OCI-LY7 (cell line): ENCODE results near the gene KCNQ5.

Experiments used
- EZH2phosphoT487 ChIP-seq: fragments of 200-600 bp; sonication (generic); IDR thresholded peaks from 2 replicates; pipeline ENCODE4 v1.6.1; 2018; ENCODE audit warnings: low read depth, borderline replicate concordance, mild to moderate bottlenecking, mixed run types, antibody characterized with exemption, low read length, moderate library complexity, mixed read lengths
- TF ChIP-seq, protein P1 (sequence below): fragments of 200-600 bp; sonication (generic); conservative IDR thresholded peaks from 2 replicates; pipeline ENCODE4 v1.5.1; 2014; ENCODE audit warnings: mild to moderate bottlenecking, antibody characterized with exemption, low read length, moderate library complexity, mixed read lengths

DNA sequence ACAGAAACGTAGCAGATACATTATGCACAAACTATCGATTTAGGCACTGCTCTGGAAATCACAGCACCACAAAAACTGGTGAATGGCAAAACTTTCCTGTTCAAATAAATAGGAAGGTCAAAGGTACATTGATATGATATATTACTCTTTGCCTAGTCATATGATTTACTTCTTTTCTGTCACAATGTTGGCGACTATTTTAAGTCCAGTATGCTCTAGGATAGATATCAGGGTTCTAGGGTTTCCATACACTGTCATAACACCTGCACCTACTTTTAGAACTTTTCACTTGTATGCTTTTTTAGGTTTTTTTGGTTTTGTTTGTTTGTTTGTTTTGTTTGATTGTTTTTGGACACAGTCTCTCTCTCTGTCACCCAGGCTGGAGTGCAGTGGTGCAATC, 578.4 kb downstream of the KCNQ5 start:
- TF ChIP-seq, protein P1, sequence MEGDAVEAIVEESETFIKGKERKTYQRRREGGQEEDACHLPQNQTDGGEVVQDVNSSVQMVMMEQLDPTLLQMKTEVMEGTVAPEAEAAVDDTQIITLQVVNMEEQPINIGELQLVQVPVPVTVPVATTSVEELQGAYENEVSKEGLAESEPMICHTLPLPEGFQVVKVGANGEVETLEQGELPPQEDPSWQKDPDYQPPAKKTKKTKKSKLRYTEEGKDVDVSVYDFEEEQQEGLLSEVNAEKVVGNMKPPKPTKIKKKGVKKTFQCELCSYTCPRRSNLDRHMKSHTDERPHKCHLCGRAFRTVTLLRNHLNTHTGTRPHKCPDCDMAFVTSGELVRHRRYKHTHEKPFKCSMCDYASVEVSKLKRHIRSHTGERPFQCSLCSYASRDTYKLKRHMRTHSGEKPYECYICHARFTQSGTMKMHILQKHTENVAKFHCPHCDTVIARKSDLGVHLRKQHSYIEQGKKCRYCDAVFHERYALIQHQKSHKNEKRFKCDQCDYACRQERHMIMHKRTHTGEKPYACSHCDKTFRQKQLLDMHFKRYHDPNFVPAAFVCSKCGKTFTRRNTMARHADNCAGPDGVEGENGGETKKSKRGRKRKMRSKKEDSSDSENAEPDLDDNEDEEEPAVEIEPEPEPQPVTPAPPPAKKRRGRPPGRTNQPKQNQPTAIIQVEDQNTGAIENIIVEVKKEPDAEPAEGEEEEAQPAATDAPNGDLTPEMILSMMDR: no peak
- no peak for TF ChIP-seq EZH2phosphoT487
